ENCODE results near the gene BAG3.

BAG3 gene

DNA sequence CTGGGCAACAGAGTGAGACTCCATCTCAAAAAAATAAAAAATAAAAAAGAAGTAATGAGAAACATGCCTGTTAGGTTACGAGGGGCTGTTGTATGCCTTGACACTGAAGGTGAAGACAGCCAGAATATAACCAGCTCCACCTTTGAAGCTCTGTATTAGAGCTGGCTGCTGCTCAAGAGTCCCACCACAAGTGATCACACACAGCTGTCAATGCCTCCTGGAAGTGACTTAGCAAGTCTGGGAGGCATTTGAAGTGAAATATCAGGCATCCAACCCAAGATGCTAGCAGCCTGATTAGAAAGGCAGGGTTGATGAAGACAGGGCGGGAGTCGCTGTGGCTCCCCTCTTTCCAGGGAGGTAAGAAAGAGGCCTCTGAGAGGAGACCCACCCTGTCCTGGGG, 40.5 kb downstream of the BAG3 start (continued):
- no peak for TF ChIP-seq ZSCAN4 (tag by site-specific recombination; IDR thresholded peaks at IDR 0.05)
- no peak for TF ChIP-seq ZBTB7A (tag by site-specific recombination; IDR thresholded peaks at IDR 0.05; ENCODE audit: low read depth)
- TF ChIP-seq ZNF416 (tag by site-specific recombination; IDR thresholded peaks at IDR 0.05) = no peak
- TF ChIP-seq ZNF214 (tag by site-specific recombination; IDR thresholded peaks at IDR 0.05; ENCODE audit: borderline replicate concordance) = no peak
- TF ChIP-seq ZFP3 (tag by site-specific recombination; IDR thresholded peaks at IDR 0.05; ENCODE audit: low read depth) = no peak
- TF ChIP-seq ZNF837 (tag by site-specific recombination; IDR thresholded peaks at IDR 0.05) = no peak
- TF ChIP-seq ZNF785 (tag by site-specific recombination; IDR thresholded peaks at IDR 0.05) = no peak

DNA sequence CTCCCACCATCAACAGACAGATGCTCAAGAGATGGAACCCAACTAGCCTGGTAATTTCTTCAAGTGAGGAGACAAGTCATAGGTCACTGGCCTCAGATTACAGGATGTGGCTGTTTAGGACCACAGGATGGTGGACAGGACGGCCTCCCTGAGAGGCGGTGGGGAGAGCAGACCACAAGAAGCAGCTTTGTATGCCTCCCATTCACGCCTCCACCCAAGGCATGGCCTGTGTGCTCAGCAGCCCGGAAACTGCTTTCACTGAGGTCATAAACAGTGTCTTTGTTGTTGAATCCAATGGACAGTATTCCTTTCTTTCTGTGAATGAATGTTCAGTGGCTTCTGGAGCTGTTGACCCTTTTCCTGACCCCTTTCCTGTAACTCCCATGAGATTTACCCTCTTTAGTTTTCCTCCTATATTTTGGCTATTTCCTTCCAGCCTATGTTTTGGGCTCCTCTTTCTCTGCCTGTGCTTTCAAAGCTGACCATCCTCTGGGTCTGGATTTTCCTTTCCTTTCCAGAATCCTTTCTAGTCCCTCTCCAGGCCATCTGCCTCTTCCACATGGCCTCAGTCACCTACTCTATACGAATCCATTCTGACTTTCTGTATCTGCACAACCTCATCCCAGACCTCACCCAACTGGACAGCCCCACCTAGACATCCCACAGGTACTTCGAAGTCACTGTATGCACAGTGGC, 42.2 kb downstream of the BAG3 start:
- ChIA-PET CTCF (interaction anchor here (0.6 kb wide), 2 partner anchors 193 to 487 kb away, joined by 3 to 5 read pairs; no protein-coding TSS in a partner anchor), POLR2A (interaction anchor here (1.0 kb wide), 1 partner anchor 43 kb away, joined by 3 read pairs; no protein-coding TSS in a partner anchor)
- H3K27ac ChIP-seq (ENCODE audit: extremely low read depth, low read depth, low read length) = no peak overlapping the region
- no peaks in the 10 kb centered on the region for H3K4me1 ChIP-seq (ENCODE audit: control insufficient read depth, insufficient read depth, low read length)
- H3K4me3 ChIP-seq (ENCODE audit: low read depth, low read length) = no peak overlapping the region
- TF ChIP-seq ZNF76 (tag by site-specific recombination; IDR thresholded peaks at IDR 0.05; ENCODE audit: borderline replicate concordance, low read depth) = no peak
- TF ChIP-seq ZNF747 (tag by site-specific recombination; IDR thresholded peaks at IDR 0.05) = no peak
- TF ChIP-seq PRDM2 (tag by site-specific recombination; IDR thresholded peaks at IDR 0.05; ENCODE audit: borderline replicate concordance) = no peak
- no peak for TF ChIP-seq ZNF404 (tag by site-specific recombination; IDR thresholded peaks at IDR 0.05)
- no peaks in the 10 kb centered on the region for H3K36me3 ChIP-seq (ENCODE audit: control insufficient read depth in 2 of 2, insufficient read depth in 1 of 2, low read length in 2 of 2)
- no peaks in the 10 kb centered on the region for H3K9me3 ChIP-seq (ENCODE audit: control insufficient read depth, insufficient read depth, low read depth, low read length)

GRCh38 chr10:119694608-119695007, 43.4 kb downstream of the BAG3 start:
- ChIA-PET POLR2A (no interaction called here), CTCF (interaction anchor here (0.8 to 2.5 kb wide), 2 partner anchors 8 to 165 kb away, joined by 4 to 12 read pairs; no protein-coding TSS in a partner anchor)
- Histone ChIP-seq H3K27ac (ENCODE audit: extremely low read depth, low read depth, low read length) (no peak overlapping the region), H3K36me3 (ENCODE audit: control insufficient read depth in 2 of 2, insufficient read depth in 1 of 2, low read length in 2 of 2) (no peaks in the 10 kb centered on the region), H3K4me3 (ENCODE audit: low read depth, low read length) (no peak overlapping the region), H3K4me1 (ENCODE audit: control insufficient read depth, insufficient read depth, low read length) (no peaks in the 10 kb centered on the region), H3K9me3 (ENCODE audit: control insufficient read depth, insufficient read depth, low read depth, low read length) (no peaks in the 10 kb centered on the region)
- peak; percentile 58; the same call in 1 of the 2 replicates for TF ChIP-seq EGR2 (tag by site-specific recombination; IDR thresholded peaks at IDR 0.05; ENCODE audit: low read depth)
- TF ChIP-seq, protein P1, sequence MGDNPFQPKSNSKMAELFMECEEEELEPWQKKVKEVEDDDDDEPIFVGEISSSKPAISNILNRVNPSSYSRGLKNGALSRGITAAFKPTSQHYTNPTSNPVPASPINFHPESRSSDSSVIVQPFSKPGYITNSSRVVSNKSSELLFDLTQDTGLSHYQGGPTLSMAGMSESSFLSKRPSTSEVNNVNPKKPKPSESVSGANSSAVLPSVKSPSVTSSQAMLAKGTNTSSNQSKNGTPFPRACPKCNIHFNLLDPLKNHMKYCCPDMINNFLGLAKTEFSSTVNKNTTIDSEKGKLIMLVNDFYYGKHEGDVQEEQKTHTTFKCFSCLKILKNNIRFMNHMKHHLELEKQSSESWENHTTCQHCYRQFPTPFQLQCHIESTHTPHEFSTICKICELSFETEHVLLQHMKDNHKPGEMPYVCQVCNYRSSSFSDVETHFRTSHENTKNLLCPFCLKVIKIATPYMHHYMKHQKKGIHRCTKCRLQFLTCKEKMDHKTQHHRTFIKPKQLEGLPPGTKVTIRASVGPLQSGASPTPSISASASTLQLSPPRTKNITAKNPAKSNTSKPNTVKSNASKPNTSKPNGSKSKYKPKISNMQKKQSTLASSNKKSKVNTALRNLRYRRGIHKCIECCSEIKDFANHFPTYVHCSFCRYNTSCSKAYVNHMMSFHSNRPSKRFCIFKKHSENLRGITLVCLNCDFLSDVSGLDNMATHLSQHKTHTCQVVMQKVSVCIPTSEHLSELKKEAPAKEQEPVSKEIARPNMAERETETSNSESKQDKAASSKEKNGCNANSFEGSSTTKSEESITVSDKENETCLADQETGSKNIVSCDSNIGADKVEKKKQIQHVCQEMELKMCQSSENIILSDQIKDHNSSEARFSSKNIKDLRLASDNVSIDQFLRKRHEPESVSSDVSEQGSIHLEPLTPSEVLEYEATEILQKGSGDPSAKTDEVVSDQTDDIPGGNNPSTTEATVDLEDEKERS (tag by site-specific recombination; IDR thresholded peaks at IDR 0.05) = no peak

Measured in HEK293 (cell line).